Hepatocyte (in vitro differentiated cells): Measurements from ENCODE around the gene SLX4IP. TPM values are rescaled to one million over a fixed set of nuclear protein-coding genes. Genes with fewer than 3 reads are reported as not detected.

ENCODE experiments used
- DNase-seq: peaks from one replicate; pipeline ENCODE4 v3.0.0-alpha.2; 2016; ENCODE audit warnings: low spot score
- H2AFZ ChIP-seq: fragments of 200-600 bp; sonication (generic); 2 replicates; pipeline ENCODE4 v1.6.0; 2016; ENCODE audit warnings: antibody characterized with exemption, mild to moderate bottlenecking
- H3K27ac ChIP-seq: fragments of 200-600 bp; sonication (generic); 2 replicates; pipeline ENCODE4 v1.5.1; 2016; ENCODE audit warnings: mild to moderate bottlenecking
- H3K27me3 ChIP-seq: fragments of 200-600 bp; sonication (generic); 2 replicates; pipeline ENCODE4 v1.6.1; 2016
- H3K36me3 ChIP-seq: fragments of 200-600 bp; sonication (generic); replicated peaks from 2 replicates; pipeline ENCODE4 v1.5.1; 2016; ENCODE audit warnings: low read depth; ENCODE audit not compliant: insufficient read depth
- H3K4me1 ChIP-seq: fragments of 200-600 bp; sonication (generic); 2 replicates; pipeline ENCODE4 v1.5.1; 2016; ENCODE audit warnings: mild to moderate bottlenecking, moderate library complexity; ENCODE audit not compliant: insufficient read depth
- H3K4me2 ChIP-seq: fragments of 200-600 bp; sonication (generic); 2 replicates; pipeline ENCODE4 v1.6.0; 2016
- H3K4me3 ChIP-seq: fragments of 200-600 bp; sonication (generic); 2 replicates; pipeline ENCODE4 v1.5.1; 2016; ENCODE audit warnings: mild to moderate bottlenecking
- H3K79me2 ChIP-seq: fragments of 200-600 bp; sonication (generic); 2 replicates; pipeline ENCODE4 v1.6.0; 2017; ENCODE audit warnings: mild to moderate bottlenecking
- H3K9me2 ChIP-seq: fragments of 200-600 bp; sonication (generic); replicated peaks from 2 replicates; pipeline ENCODE4 v1.6.0; 2017; ENCODE audit warnings: mild to moderate bottlenecking; ENCODE audit not compliant: insufficient read depth
- H3K9me3 ChIP-seq: fragments of 200-600 bp; sonication (generic); 2 replicates; pipeline ENCODE4 v1.5.1; 2016; ENCODE audit warnings: low read depth, mild to moderate bottlenecking
- H4K20me1 ChIP-seq: fragments of 200-600 bp; sonication (generic); 2 replicates; pipeline ENCODE4 v1.6.0; 2016; ENCODE audit warnings: mild to moderate bottlenecking; ENCODE audit not compliant: insufficient read depth, poor library complexity, severe bottlenecking
- CTCF ChIP-seq: fragments of 200-600 bp; sonication (generic); IDR thresholded peaks from 2 replicates; pipeline ENCODE4 v1.5.1; 2016; ENCODE audit warnings: antibody characterized with exemption, mild to moderate bottlenecking; ENCODE audit not compliant: poor library complexity
- EZH2 ChIP-seq: fragments of 200-600 bp; sonication (generic); IDR thresholded peaks from 2 replicates; pipeline ENCODE4 v1.6.1; 2016; ENCODE audit warnings: antibody characterized with exemption, mild to moderate bottlenecking, borderline replicate concordance
- EZH2phosphoT487 ChIP-seq: fragments of 200-600 bp; sonication (generic); IDR thresholded peaks from one replicate; pipeline ENCODE4 v1.6.1; 2018; ENCODE audit warnings: antibody characterized with exemption, mild to moderate bottlenecking, low read depth, moderate library complexity; ENCODE audit not compliant: unreplicated experiment, severe bottlenecking
- WGBS: methylation state at CpG from one replicate; pipeline ENCODE4 v1.1.6; 2016; ENCODE audit warnings: low lambda C conversion rate; ENCODE audit errors: missing lambda C conversion rate; 5-methylcytosine and 5-hydroxymethylcytosine counted together
- polyA plus RNA-seq: library from polyadenylated mRNA; unstranded; fragments of >200 nt; fragmentation: Nextera tagmentation; extraction: Ambion mirVana; gene quantifications from 2 replicates; pipeline ENCODE4 v1.2.1, GENCODE V29; 2016
- total RNA-seq: library from RNA; depleted of rRNA; stranded (reverse); fragments of >200 nt; gene quantifications from 2 replicates; pipeline ENCODE4 v1.2.3, GENCODE V29; 2014

The SLX4IP gene
- total and polyA plus RNA-seq, 2 experiments from 2014 or later: 2.9 to 5.7 TPM

DNA sequence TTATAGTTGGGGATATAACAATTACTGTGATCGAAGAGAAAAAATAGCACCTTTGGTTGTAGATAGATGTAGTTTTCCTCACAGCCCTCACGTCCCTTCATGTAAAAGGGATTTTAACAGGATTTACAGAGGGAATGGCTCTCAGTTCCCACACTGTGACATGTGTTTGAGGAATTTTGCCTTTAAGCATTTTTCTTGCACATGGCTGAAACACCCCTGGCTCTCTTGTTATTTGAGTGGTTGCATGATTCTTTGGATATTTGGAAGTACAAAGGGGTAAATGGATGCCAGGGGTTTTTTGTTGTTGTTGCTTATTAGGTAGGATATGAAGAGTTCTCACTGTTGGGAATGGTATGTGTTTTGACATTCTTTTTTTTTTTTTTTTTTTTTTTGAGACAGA lies 190.5 kb downstream of the SLX4IP start:
- no peaks in the 10 kb centered on the region for H3K9me2 ChIP-seq
- DNase-seq: no peak
- 80% methylated on average over 2 of the region's 2 CpGs for WGBS
- no peak overlapping the region for H3K4me2 ChIP-seq
- H3K27me3 ChIP-seq: no peaks in the 10 kb centered on the region
- H3K9me3 ChIP-seq: no peaks in the 10 kb centered on the region
- no peaks in the 10 kb centered on the region for H3K79me2 ChIP-seq
- H2AFZ ChIP-seq: no peak overlapping the region
- no peak for TF ChIP-seq EZH2
- TF ChIP-seq EZH2phosphoT487: no peak
- TF ChIP-seq CTCF: no peak
- H3K27ac ChIP-seq: no peak overlapping the region
- no peak overlapping the region for H3K4me3 ChIP-seq
- H3K36me3 ChIP-seq: no peaks in the 10 kb centered on the region
- H3K4me1 ChIP-seq: peaks cover 7% of the 10 kb centered on the region
- no peaks in the 10 kb centered on the region for H4K20me1 ChIP-seq

DNA sequence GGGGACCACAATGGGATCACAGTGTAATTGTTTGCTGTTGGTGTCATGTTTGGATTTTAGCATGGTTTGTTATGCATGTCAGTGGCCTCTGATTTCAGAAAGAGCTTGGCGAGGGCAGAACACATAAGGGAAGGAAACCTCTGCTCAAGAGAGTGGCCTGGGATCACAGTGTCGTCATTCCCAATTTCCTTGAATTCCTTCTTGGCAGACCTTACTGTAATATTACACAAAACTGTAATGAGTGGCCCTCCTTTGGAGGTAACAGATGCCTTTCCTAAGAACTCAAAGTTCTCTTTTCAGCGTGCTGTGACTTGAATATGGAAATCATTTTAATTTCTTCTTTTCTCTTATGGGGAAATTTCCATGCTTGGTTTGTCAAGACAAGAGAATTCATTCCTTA lies 191.8 kb downstream of the SLX4IP start:
- H4K20me1 ChIP-seq: no peaks in the 10 kb centered on the region
- no peaks in the 10 kb centered on the region for H3K9me2 ChIP-seq
- no peaks in the 10 kb centered on the region for H3K79me2 ChIP-seq
- H3K27ac ChIP-seq: no peak overlapping the region
- no peaks in the 10 kb centered on the region for H3K36me3 ChIP-seq
- H3K27me3 ChIP-seq: no peaks in the 10 kb centered on the region
- H3K4me3 ChIP-seq: no peak overlapping the region
- DNase-seq: no peak
- 87% methylated on average over 3 of the region's 3 CpGs for WGBS
- H3K9me3 ChIP-seq: no peaks in the 10 kb centered on the region
- no peak overlapping the region for H2AFZ ChIP-seq
- H3K4me2 ChIP-seq: no peak overlapping the region
- H3K4me1 ChIP-seq: peaks cover 7% of the 10 kb centered on the region
- TF ChIP-seq CTCF (no peak), EZH2 (no peak), EZH2phosphoT487 (no peak)

DNA sequence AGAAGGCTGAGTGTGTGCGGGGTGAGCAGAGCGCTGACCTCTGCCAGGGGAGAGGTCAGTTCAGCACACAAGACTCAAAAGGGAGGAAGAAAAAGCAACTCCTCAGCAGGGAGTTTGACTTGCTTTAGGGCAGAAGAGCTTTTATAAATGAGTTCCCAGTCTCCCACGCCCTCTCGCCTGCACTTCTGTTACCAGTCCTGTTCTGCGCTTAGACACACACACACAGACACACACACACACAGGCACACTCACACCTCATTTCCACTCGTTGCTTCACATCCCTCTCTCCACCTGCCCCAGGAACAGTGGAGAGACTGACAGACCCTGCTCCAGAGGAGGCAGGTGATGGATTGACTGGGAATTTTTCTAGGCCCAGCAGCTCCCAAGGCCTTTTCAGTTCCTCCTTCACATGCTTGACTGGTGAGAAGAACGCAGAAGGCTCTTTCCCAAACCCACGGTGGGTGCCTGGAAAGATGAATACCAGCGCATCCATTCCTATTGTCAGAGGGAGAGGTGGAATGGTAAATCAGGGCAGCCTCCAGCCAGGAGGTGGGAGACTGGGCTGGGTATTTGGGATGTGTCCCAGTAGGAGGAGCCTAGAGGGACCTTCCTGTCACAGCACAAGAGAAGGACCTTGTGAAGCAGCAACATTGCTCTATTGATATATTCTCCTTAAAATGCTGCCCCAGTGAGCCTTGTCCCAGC lies 195.0 kb downstream of the SLX4IP start:
- WGBS: 75% methylated on average over 9 of the region's 9 CpGs
- H3K79me2 ChIP-seq: no peaks in the 10 kb centered on the region
- no peak overlapping the region for H3K27ac ChIP-seq
- no peaks in the 10 kb centered on the region for H3K27me3 ChIP-seq
- no peaks in the 10 kb centered on the region for H4K20me1 ChIP-seq
- no peaks in the 10 kb centered on the region for H3K4me1 ChIP-seq
- no peak overlapping the region for H3K4me3 ChIP-seq
- H3K9me2 ChIP-seq: no peaks in the 10 kb centered on the region
- TF ChIP-seq EZH2phosphoT487 (no peak), CTCF (no peak), EZH2 (no peak)
- H3K36me3 ChIP-seq: no peaks in the 10 kb centered on the region
- no peaks in the 10 kb centered on the region for H3K9me3 ChIP-seq
- no peak for DNase-seq
- H3K4me2 ChIP-seq: no peak overlapping the region
- no peak overlapping the region for H2AFZ ChIP-seq
